Thoracic aorta (tissue), 2 donors: ENCODE results near the gene KCNT1. TPM values are rescaled to one million over a fixed set of nuclear protein-coding genes. Genes with fewer than 3 reads are reported as not detected.

Source experiments
- ATAC-seq: fragments of 150-250 bp; one replicate; pipeline ENCODE4 v1.8.0; 2017; ENCODE audit warnings: low read depth; ENCODE audit not compliant: insufficient number of reproducible peaks, low FRiP score
- DNase-seq: peaks from one replicate; pipeline ENCODE4 v3.0.0-alpha.2; 2020; ENCODE audit warnings: low spot score
- H3K27ac ChIP-seq, 2 donors: fragments of 200-600 bp; sonication (generic); 1 replicate in 1 of 2; 2 replicates in 1 of 2; pipeline ENCODE4 v1.5.1; 2016; ENCODE audit warnings: mild to moderate bottlenecking in 2 of 2, moderate library complexity in 2 of 2
- H3K27me3 ChIP-seq: fragments of 200-600 bp; sonication (generic); replicated peaks from 2 replicates; pipeline ENCODE4 v1.6.0; 2016; ENCODE audit warnings: mild to moderate bottlenecking; ENCODE audit not compliant: insufficient read depth
- H3K36me3 ChIP-seq: fragments of 200-600 bp; sonication (generic); one replicate; pipeline ENCODE4 v1.5.1; 2016
- H3K4me1 ChIP-seq, 2 donors: fragments of 200-600 bp; sonication (generic); 1 replicate in 1 of 2; 2 replicates in 1 of 2; pipeline versions ENCODE4 v1.5.1 to v1.6.0; 2016; ENCODE audit warnings: low read depth in 2 of 2, mild to moderate bottlenecking in 1 of 2; ENCODE audit not compliant: control insufficient read depth in 1 of 2
- H3K4me3 ChIP-seq: fragments of 200-600 bp; sonication (generic); 2 replicates; pipeline ENCODE4 v1.5.1; 2016; ENCODE audit warnings: mild to moderate bottlenecking
- H3K9me3 ChIP-seq: fragments of 200-600 bp; sonication (generic); 2 replicates; pipeline ENCODE4 v1.5.1; 2016
- CTCF ChIP-seq: fragments of 200-600 bp; sonication (generic); IDR thresholded peaks from one replicate; pipeline ENCODE4 v1.5.1; 2019; ENCODE audit warnings: antibody characterized with exemption
- total RNA-seq, 2 donors: library from RNA; depleted of rRNA; stranded (reverse); fragments of >200 nt; gene quantifications; one replicate each; pipeline versions ENCODE4 v1.1.0 to v1.2.3, GENCODE V29; 2016

Gene KCNT1
- total RNA-seq, 2 donors from 2014 or later: 0.28 to 0.54 TPM

- Histone ChIP-seq H3K9me3 (no peaks in the 10 kb centered on the region), H3K27me3 (no peaks in the 10 kb centered on the region), H3K4me1 (no peaks in the 10 kb centered on the region), H3K4me3 (no peak overlapping the region), H3K27ac (no peak overlapping the region), H3K36me3 (peaks cover 37% of the 10 kb centered on the region)
- TF ChIP-seq CTCF: no peak
- ATAC-seq (no peak), DNase-seq (no peak)
Observed at GRCh38 chr9:135823036-135823435, 121.1 kb downstream of the KCNT1 start.

- DNase-seq (no peak), ATAC-seq (no peak)
- Histone ChIP-seq H3K4me1 (no peaks in the 10 kb centered on the region), H3K27ac (no peak overlapping the region), H3K27me3 (no peaks in the 10 kb centered on the region), H3K4me3 (no peak overlapping the region), H3K9me3 (no peaks in the 10 kb centered on the region), H3K36me3 (peaks cover 22% of the 10 kb centered on the region)
- no peak for TF ChIP-seq CTCF
Observed at GRCh38 chr9:135825435-135826187, 123.6 kb downstream of the KCNT1 start.

- Histone ChIP-seq H3K27ac (no peak overlapping the region), H3K4me1 (no peaks in the 10 kb centered on the region), H3K4me3 (no peak overlapping the region), H3K9me3 (no peaks in the 10 kb centered on the region), H3K36me3 (peaks cover 17% of the 10 kb centered on the region), H3K27me3 (no peaks in the 10 kb centered on the region)
- DNase-seq: no peak
- no peak for ATAC-seq
- TF ChIP-seq CTCF: no peak
Observed at GRCh38 chr9:135826188-135826545, 124.2 kb downstream of the KCNT1 start.

- DNase-seq (no peak), ATAC-seq (no peak)
- H3K4me1 ChIP-seq: no peaks in the 10 kb centered on the region
Observed at GRCh38 chr9:135827301-135827700, 125.3 kb downstream of the KCNT1 start.

More at GRCh38 chr9:135827301-135827700, 125.3 kb downstream of the KCNT1 start:
- Histone ChIP-seq H3K36me3 (peaks cover 17% of the 10 kb centered on the region), H3K27ac (no peak overlapping the region), H3K27me3 (no peaks in the 10 kb centered on the region), H3K9me3 (no peaks in the 10 kb centered on the region), H3K4me3 (no peak overlapping the region)
- TF ChIP-seq CTCF: no peak
